HG03097 (cell line): ENCODE results near the gene PAF1.

Experiments
- ATAC-seq: cut with Tn5 transposase; IDR thresholded peaks from one replicate; pipeline ENCODE4 v1.9.1; 2021; ENCODE audit not compliant: unreplicated experiment, low FRiP score

The PAF1 gene

DNA sequence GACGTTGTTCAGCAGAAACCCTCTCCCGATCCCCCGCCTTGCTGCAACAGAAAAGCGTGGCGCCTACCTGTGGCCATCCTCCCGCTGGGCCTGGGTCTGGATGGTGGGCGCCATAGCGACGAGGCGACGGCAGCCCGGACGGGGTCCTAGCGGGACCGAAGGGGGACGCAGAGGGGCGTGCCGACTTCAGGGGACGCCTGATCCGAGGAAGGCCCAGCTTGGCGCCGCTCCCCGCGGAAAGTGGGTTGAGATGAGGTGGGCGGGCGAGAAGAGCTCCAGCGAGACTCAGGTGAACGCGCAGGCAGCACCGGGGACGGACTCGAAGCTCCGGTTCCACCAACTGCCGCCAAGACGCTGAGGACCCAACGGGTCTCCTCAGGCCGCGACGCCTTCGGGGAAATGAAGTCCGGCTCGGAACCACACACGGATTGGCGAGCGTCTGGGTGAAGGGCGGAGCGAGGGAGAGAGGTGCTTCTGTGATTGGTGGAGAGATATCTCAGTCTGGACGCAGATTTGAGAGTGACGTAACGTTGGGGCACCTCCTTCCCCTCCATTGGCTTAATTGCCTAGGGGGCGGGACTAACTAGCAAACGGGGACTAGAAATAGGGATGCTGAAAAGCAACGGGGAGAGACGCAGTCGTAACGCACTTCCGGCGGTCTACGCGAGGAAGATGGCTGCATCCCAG lies at the start of gene PAF1, which contains the start of gene MED29:
Gene PAF1 (minus strand): TSS at position 356 of the 687 bp plus-strand sequence. CDS start 242 bp downstream, at position 114.
Gene MED29 (plus strand): TSS at position 628 of the 687 bp plus-strand sequence. CDS start 45 bp downstream, at position 673.
- ATAC-seq: peak; percentile 86

- ATAC-seq: no peak
Observed at GRCh38 chr19:39438270-39438934, 47.5 kb upstream of the PAF1 start.

GRCh38 chr19:39436350-39436716 lies 45.4 kb upstream of the PAF1 start:
- no peak for ATAC-seq

- peak; percentile 80 for ATAC-seq
Observed at GRCh38 chr19:39435499-39436349, 44.8 kb upstream of the PAF1 start, which contains the start of gene RPS16. Gene RPS16 (minus strand): TSS chr19:39435949. CDS start chr19:39435895, 54 bp downstream.

DNA sequence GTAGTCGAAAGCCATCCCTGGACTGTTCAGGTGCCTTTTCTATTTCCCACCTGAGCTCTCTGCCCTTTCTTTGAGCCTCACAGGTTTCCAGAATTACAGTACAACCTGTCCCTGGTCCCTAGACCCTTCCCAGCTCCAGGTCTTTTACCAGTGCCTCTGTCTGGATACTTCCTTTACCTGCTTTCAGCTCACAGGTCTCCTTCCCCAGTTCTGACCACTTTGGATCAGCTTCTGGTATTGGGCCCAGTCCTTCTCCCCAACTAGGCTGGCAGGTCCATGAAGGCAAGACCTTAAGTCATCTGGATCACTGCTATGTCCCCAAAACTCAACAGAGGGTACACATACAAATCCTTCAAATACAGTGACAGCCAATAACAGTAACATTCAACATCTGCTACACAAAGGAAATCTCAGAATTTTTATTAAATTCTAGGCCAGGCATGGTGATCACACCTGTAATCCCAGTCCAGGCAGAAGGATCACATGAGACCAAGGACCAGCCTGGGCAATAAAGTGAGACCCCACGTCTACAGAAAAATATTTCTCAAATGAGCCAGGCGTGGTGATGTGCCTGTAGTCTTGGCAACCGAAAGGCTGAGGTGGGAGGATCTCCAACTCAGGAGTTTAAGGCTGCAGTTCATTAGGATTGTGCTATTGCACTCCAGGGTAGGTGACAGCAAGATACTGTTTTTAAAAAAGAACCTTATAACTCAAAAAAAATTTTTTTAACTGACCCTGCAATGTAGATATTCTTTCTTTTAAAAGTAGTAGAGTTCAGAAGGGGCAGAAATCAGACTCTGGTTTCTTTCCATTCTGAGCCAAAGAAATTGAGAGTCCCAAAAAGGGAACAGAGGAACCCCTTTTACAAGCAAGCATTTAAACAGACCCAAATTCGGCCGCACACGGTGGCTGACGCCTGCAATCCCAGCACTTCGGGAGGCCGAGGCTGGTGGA lies 43.5 kb upstream of the PAF1 start:
- no peak for ATAC-seq

DNA sequence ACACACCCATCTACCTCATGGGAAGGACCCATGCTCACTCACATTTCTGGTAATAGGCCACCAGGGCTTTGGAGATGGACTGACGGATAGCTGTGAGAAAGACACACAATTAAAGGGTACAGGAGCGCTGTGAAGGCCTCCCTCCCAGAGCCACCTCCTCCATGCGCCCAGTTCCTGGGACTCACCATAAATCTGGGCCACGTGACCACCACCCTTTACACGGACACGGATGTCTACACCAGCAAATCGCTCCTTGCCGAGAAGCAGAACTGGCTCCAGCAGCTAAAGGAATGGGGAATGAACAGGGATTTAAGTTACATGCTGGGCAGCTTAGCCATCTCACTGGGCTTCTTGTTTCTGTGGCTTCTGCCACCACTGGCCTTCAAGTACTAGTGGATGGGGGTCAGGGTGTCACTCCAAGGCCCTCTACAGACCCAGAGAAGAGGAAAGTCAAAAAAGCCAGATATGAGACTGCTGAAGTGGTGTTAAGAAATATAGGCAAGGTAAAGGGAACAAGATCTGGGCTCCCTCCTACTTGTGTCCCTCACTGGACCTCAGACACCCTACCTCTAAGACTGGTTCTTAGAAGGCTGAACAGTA lies 42.7 kb upstream of the PAF1 start:
- ATAC-seq: no peak

DNA sequence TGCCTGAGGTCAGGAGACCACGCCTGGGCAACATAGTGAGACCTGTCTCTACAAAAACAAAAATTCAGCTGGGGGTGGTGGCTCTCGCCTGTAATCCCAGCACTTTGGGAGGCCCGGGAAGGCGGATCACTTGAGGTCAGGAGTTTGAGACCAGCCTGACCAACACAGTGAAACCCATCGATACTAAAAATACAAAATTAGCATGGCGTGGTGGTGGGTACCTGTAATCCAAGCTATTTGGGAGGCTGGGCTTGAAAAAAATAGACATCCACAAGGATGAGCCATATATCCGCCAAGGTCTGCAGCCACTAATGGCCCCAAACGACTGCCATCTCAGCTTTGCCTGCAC lies 41.7 kb upstream of the PAF1 start:
- no peak for ATAC-seq

DNA sequence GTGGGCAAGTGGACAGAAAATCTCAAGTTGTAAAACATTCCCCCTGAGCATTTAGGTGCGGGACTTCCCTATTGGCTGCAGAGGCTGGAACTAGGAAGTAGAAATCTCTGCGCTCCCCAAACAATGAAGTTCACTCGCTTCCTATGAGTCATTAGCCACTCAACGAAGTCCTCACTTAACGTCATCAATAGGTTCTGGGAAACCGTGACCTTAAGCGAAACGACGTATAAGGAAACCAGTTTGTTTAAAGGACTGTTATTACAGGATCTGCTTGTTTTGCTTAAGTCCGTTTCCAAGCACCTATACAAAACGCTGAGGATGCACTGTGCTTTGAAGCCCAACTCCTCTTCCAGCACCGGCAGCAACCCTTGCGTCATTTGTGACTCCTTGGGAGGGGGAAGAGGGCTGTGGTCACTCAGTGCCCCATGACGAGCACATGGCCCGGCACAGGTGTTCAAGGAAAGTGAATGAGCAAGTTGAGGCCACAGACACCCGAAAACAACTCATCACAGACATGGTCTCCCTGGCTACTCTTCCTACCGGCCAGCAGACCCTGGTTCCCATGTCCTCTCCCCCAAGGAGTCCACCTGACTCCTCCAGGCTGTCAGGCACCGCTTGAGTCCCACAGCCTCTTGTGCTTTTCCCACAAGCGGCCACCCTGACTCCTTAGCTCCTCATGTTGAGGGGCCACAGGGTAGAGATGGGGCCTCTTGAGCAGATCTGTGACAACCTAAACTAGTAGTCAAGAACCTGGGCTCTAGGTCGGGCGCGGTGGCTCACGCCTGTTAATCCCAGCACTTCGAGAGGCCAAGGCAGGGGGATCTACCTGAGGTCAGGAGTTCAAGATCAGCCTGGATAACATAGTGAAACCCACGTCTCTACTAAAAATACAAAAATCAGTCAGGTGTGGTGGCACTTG lies 40.0 kb upstream of the PAF1 start:
- ATAC-seq: no peak

GRCh38 chr19:39428283-39429112 lies 37.6 kb upstream of the PAF1 start:
- no peak for ATAC-seq

GRCh38 chr19:39427707-39428106 lies 36.8 kb upstream of the PAF1 start:
- no peak for ATAC-seq

DNA sequence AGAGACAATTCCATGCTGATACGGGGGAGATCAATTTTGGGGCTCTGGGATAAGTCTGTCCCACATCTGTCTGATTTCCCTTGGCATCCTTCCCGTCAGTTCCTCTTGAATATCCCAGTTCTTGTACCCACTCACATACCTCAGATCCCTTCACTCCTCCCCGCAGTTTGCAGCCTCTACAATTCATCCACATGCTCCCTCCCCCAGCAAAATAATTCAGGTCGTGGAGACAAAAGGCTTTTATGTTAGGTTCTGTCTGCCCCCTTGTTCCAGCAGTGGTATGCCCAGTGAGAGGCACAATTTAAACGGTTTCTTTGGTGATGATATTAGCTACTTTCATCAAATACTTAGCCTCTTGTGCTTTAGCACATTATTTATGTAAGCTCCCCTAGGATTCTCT lies 35.3 kb upstream of the PAF1 start:
- ATAC-seq: no peak

GRCh38 chr19:39425744-39426143 lies 34.8 kb upstream of the PAF1 start:
- no peak for ATAC-seq

DNA sequence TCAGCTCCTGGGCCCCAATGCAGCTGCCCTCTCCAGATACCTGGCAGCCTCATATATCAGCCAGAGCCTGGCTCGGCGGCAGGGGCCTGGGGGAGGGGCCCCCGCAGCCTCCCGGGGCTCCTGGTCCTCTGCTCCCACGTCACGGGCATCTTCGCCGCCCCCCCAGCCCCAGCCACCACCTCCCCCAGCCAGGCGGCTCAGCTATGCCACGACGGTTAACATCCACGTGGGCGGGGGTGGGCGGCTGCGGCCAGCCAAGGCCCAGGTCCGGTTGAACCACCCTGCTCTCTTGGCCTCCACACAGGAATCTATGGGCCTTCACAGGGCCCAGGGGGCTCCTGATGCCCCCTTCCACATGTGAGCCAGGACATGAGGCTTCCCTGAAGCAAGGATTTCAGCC lies 34.0 kb upstream of the PAF1 start:
- no peak for ATAC-seq

DNA sequence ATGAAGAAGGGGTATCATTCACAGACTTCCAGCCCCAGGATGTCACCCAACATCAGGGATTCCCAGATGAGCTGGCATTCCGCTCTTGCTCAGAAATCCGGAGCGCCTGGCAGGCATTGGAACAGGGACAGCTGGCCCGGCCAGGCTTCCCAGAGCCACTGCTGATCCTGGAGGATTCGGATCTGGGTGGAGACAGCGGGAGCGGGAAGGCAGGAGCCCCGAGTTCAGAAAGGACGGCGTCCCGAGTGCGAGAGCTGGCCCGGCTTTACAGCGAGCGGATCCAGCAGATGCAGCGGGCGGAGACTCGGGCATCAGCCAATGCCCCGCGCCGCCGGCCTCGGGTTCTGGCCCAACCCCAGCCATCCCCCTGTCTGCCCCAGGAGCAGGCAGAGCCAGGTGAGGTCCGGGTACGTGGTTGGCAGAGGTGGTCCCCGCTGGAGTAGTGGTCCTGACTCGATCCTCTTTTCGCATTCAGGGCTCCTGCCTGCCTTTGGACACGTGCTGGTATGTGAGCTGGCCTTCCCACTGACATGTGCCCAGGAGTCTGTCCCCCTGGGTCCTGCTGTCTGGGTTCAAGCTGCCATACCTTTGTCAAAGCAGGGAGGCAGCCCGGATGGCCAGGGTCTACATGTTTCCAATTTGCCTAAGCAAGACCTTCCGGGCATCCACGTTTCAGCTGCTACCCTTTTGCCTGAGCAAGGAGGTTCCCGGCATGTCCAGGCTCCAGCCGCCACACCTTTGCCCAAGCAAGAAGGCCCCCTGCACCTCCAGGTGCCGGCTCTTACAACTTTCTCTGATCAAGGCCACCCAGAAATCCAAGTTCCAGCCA lies 32.6 kb upstream of the PAF1 start:
- ATAC-seq: no peak

GRCh38 chr19:39422020-39422419 lies 31.1 kb upstream of the PAF1 start:
- ATAC-seq: no peak

- no peak for ATAC-seq
Observed at GRCh38 chr19:39420769-39421168, 29.9 kb upstream of the PAF1 start.

DNA sequence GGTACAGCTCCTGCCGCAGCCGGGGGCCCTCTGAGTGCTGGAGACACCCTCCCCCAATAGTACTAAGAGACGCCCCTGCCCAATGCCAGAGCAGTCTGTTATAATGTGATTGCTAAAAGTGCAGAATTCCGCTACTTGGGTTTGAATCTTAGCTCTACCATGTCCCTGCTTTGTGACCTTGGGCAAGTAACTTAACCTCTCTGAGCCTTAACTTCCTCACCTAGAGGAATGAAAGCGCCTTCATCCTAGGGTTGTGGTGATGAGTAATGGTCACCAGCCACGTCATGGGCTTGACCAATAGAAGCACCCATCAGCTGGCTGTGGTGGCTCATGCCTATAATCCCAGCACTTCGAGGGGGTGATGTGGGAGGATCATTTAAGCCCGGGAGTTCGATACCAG lies 28.1 kb upstream of the PAF1 start:
- ATAC-seq: no peak
